B cell (primary cell): ENCODE results near the gene ZNF827. TPM values are rescaled to one million over a fixed set of nuclear protein-coding genes. Genes with fewer than 3 reads are reported as not detected.

Experiments used
- ATAC-seq: fragments of 200-7000 bp; cut with Tn5 transposase; one replicate; pipeline ENCODE4 v1.10.0; 2021; ENCODE audit warnings: low read depth, mild to moderate bottlenecking, moderate number of reproducible peaks, moderate library complexity
- CTCF ChIA-PET: fragments of 350-600 bp; sonication (Branson Sonifier 250); formaldehyde crosslinking; loops from one replicate; lab custom pipeline; 2021; ENCODE audit warnings: antibody characterized with exemption, inconsistent platforms; lab: Charles Lee
- POLR2A ChIA-PET: fragments of 350-600 bp; sonication (Branson Sonifier 250); formaldehyde crosslinking; loops from one replicate; lab custom pipeline; 2021; ENCODE audit warnings: antibody characterized with exemption; lab: Charles Lee
- DNase-seq: peaks from one replicate; pipeline ENCODE4 v3.0.0; 2013
- H2AFZ ChIP-seq: 2 replicates; pipeline ENCODE4 v1.6.1; 2012; ENCODE audit warnings: mild to moderate bottlenecking, low read depth, low read length; ENCODE audit not compliant: insufficient read depth, poor library complexity, severe bottlenecking
- H3K27ac ChIP-seq, 2 donors: 1 replicate in 1 of 2; 2 replicates in 1 of 2; pipeline ENCODE4 v1.5.1; 2012 to 2013; ENCODE audit warnings: low read length in 2 of 2, mild to moderate bottlenecking in 2 of 2, moderate library complexity in 1 of 2
- H3K27me3 ChIP-seq, 4 experiments: fragments of 200-600 bp in 1 of 4; sonication (generic) in 1 of 4; replicated peaks in 1 of 4; 1 replicate in 2 of 4; 2 replicates in 2 of 4; pipeline versions ENCODE4 v1.6.1 to v1.7.0; 2013 to 2016; ENCODE audit warnings: low read length in 3 of 4, mild to moderate bottlenecking in 2 of 4, mixed read lengths in 1 of 4, moderate library complexity in 1 of 4; ENCODE audit not compliant: insufficient read depth in 4 of 4, control insufficient read depth in 3 of 4; ENCODE audit errors: control extremely low read depth in 1 of 4
- H3K36me3 ChIP-seq, 2 experiments: replicated peaks in 1 of 2; 1 replicate in 1 of 2; 2 replicates in 1 of 2; pipeline versions ENCODE4 v1.6.1 to v1.7.1; 2013; ENCODE audit warnings: low read length in 1 of 2; ENCODE audit not compliant: insufficient read depth in 2 of 2, control insufficient read depth in 1 of 2; ENCODE audit errors: control extremely low read depth in 1 of 2, extremely low read depth in 1 of 2
- H3K4me1 ChIP-seq, 2 donors: fragments of 200-600 bp in 1 of 2; sonication (generic) in 1 of 2; 1 replicate in 1 of 2; 2 replicates in 1 of 2; pipeline versions ENCODE4 v1.5.1 to v1.6.1; 2013 to 2017; ENCODE audit warnings: low read length in 2 of 2; ENCODE audit not compliant: control insufficient read depth in 2 of 2, insufficient read depth in 2 of 2
- H3K4me2 ChIP-seq: replicated peaks from 2 replicates; pipeline ENCODE3; 2012; ENCODE audit warnings: mild to moderate bottlenecking, low read depth, low read length; ENCODE audit not compliant: poor library complexity, severe bottlenecking
- H3K4me3 ChIP-seq, 5 experiments: fragments of 200-600 bp in 1 of 5; sonication (generic) in 1 of 5; 1 replicate in 3 of 5; 2 replicates in 2 of 5; pipeline versions ENCODE4 v1.5.1 to v1.7.0; 2011 to 2016; ENCODE audit warnings: low read length in 4 of 5, mild to moderate bottlenecking in 4 of 5, low read depth in 2 of 5, control low read depth in 1 of 5, moderate library complexity in 1 of 5; ENCODE audit not compliant: insufficient read depth in 1 of 5; ENCODE audit errors: control extremely low read depth in 1 of 5, extremely low read depth in 1 of 5
- H3K79me2 ChIP-seq: fragments of 200-600 bp; sonication (generic); one replicate; pipeline ENCODE4 v1.6.0; 2016; ENCODE audit warnings: low read length; ENCODE audit not compliant: control insufficient read depth, insufficient read depth
- H3K9ac ChIP-seq: fragments of 200-600 bp; sonication (generic); 2 replicates; pipeline ENCODE4 v1.6.1; 2017; ENCODE audit warnings: mild to moderate bottlenecking, low read length, moderate library complexity
- H3K9me3 ChIP-seq, 3 donors: one replicate each; pipeline versions ENCODE4 v1.6.1 to v1.7.1; 2013; ENCODE audit warnings: low read length in 2 of 3; ENCODE audit not compliant: control insufficient read depth in 2 of 3, insufficient read depth in 1 of 3; ENCODE audit errors: control extremely low read depth in 1 of 3
- H4K20me1 ChIP-seq: 2 replicates; pipeline ENCODE4 v1.6.0; 2012; ENCODE audit warnings: mild to moderate bottlenecking, low read length; ENCODE audit not compliant: insufficient read depth, control insufficient read depth, poor library complexity, severe bottlenecking
- H3K27ac Mint-ChIP-seq: one replicate; pipeline ENCODE4 v1.8.0; 2021; ENCODE audit warnings: mixed read lengths
- H3K27me3 Mint-ChIP-seq: one replicate; pipeline ENCODE4 v1.8.0; 2021; ENCODE audit warnings: mixed read lengths
- H3K4me1 Mint-ChIP-seq: one replicate; pipeline ENCODE4 v1.8.0; 2021; ENCODE audit warnings: mixed read lengths
- H3K4me3 Mint-ChIP-seq: one replicate; pipeline ENCODE4 v1.8.0; 2021; ENCODE audit warnings: mixed read lengths
- H3K9me3 Mint-ChIP-seq: one replicate; pipeline ENCODE4 v1.8.0; 2022; ENCODE audit warnings: mixed read lengths; ENCODE audit not compliant: insufficient read depth
- CTCF ChIP-seq: fragments of 200-600 bp; IDR thresholded peaks from one replicate; pipeline ENCODE4 v1.8.0; 2022; ENCODE audit warnings: antibody characterized with exemption, mild to moderate bottlenecking
- EZH2 ChIP-seq: IDR thresholded peaks from 2 replicates; pipeline ENCODE4 v1.6.1; 2012; ENCODE audit warnings: borderline replicate concordance, low read depth, mild to moderate bottlenecking, moderate library complexity, low read length; ENCODE audit not compliant: insufficient read depth, poor library complexity, severe bottlenecking
- WGBS: methylation state at CpG from one replicate; pipeline ENCODE4 v1.1.5; 2013; ENCODE audit warnings: missing lambda C conversion rate; ENCODE audit not compliant: insufficient coverage; 5-methylcytosine and 5-hydroxymethylcytosine counted together
- intact Hi-C: fragments of 100-400 bp; cut with micrococcal nuclease; formaldehyde crosslinking; loops from one replicate; pipeline ENCODE4 v1.10.0; 2022
- polyA plus RNA-seq: library from polyadenylated mRNA; depleted of rRNA; stranded (reverse); fragments of >200 nt; gene quantifications from 2 replicates; pipeline ENCODE4 v1.2.3, GENCODE V29; 2012
- total RNA-seq, 2 donors: library from RNA; stranded (reverse); fragments of 120-200 nt in 1 of 2; gene quantifications; 1 replicate in 1 of 2; 2 replicates in 1 of 2; pipeline versions ENCODE4 v1.2.3 to v1.2.4, GENCODE V29; 2013 to 2022

Gene ZNF827
- total and polyA plus RNA-seq, 2 donors (not counting 1 experiment from before 2014, with no cell fraction given): 20.6 to 30.1 TPM

GRCh38 chr4:145935253-145936141 is 3.1 kb downstream of the ZNF827 start:
- ChIA-PET POLR2A (interaction anchor here (1.1 kb wide), 1 partner anchor 837 kb away, joined by 3 read pairs; the partner anchor contains the start of genes ABCE1 and ANAPC10), CTCF (interaction anchor here (0.6 kb wide), 1 partner anchor 73 kb away, joined by 3 read pairs; no protein-coding TSS in a partner anchor)
- no peaks in the 10 kb centered on the region for H3K27me3 Mint-ChIP-seq
- peak overlapping the region; percentile 89 for H3K4me3 Mint-ChIP-seq
- TF ChIP-seq CTCF: no peak
- TF ChIP-seq EZH2: no peak
- Histone ChIP-seq H3K9ac (peak overlapping the region; percentile 80), H4K20me1 (no peaks in the 10 kb centered on the region), H3K27ac (peak overlapping the region; percentile 54 to 67), H3K79me2 (peaks cover 51% of the 10 kb centered on the region), H3K36me3 (no peaks in the 10 kb centered on the region), H2AFZ (peak overlapping the region; percentile 88), H3K4me2 (peak overlapping the region; percentile 95), H3K4me1 (peaks cover 17 to 30% of the 10 kb centered on the region in 2 donors), H3K4me3 (peak overlapping the region; percentile 61 to 97 (median 76)), H3K9me3 (peaks cover 0 to 2% (median 0%) of the 10 kb centered on the region in 3 donors), H3K27me3 (no peaks in the 10 kb centered on the region)
- H3K27ac Mint-ChIP-seq: peak overlapping the region; percentile 97
- DNase-seq (peak; percentile 56), ATAC-seq (no peak)
- H3K9me3 Mint-ChIP-seq: no peaks in the 10 kb centered on the region
- 5% methylated on average over 10 of the region's 18 CpGs for WGBS
- H3K4me1 Mint-ChIP-seq: peaks cover 50% of the 10 kb centered on the region
- intact Hi-C loops: loop anchor here (1.0 to 10.0 kb wide), 8 partner anchors 91 to 1122 kb away; partner anchors contain the start of genes MMAA and SLC10A7
